Upper lobe of left lung (tissue), 4 donors: ENCODE results near the gene DHX9.

ENCODE experiments used
- POLR2AphosphoS5 ChIP-seq, 2 donors: sonication (generic); formaldehyde crosslinking; IDR thresholded peaks; one replicate each; pipeline ENCODE4 v1.5.1; 2017; ENCODE audit warnings: antibody characterized with exemption in 2 of 2
- TF ChIP-seq, protein P1 (sequence below), 6 experiments: fragments of 450-650 bp in 4 of 6; fragments of 200-600 bp in 2 of 6; sonication (generic) in 2 of 6; IDR thresholded peaks; one replicate each; pipeline ENCODE4 v1.5.1; 2016 to 2019; ENCODE audit warnings: antibody characterized with exemption in 6 of 6

DNA sequence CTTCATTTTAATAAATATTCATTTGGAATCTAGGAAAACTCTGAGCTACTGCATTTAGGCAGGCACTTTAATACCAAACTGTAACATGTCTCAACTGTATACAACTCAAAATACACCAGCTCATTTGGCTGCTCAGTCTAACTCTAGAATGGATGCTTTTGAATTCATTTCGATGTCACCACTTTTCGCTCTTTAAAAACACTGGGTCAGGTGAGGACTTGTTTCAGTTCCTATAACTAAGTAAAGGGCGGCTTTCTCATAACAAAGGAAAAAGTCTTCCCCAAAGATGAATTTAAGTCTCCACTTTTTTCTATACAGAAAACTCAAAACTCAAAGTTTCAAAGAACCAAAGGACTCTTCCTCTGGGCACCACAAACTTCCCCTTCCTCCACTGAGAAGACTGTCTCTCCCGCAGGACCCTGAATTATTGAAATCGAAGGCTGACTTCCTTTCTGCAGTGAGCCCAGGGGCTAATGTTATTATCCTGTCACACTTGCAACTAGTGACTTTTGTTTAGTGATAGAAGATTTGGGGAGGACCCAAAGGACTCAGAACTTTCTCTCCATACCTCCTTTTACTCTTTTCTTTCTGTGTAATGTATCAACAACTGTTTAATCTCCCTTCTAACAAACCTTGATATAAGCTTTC lies 9.7 kb upstream of the DHX9 start:
- TF ChIP-seq, protein P1, sequence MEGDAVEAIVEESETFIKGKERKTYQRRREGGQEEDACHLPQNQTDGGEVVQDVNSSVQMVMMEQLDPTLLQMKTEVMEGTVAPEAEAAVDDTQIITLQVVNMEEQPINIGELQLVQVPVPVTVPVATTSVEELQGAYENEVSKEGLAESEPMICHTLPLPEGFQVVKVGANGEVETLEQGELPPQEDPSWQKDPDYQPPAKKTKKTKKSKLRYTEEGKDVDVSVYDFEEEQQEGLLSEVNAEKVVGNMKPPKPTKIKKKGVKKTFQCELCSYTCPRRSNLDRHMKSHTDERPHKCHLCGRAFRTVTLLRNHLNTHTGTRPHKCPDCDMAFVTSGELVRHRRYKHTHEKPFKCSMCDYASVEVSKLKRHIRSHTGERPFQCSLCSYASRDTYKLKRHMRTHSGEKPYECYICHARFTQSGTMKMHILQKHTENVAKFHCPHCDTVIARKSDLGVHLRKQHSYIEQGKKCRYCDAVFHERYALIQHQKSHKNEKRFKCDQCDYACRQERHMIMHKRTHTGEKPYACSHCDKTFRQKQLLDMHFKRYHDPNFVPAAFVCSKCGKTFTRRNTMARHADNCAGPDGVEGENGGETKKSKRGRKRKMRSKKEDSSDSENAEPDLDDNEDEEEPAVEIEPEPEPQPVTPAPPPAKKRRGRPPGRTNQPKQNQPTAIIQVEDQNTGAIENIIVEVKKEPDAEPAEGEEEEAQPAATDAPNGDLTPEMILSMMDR (IDR thresholded peaks at IDR 0.05), result no peak
- TF ChIP-seq POLR2AphosphoS5 (IDR thresholded peaks at IDR 0.05), result no peak
